ENCODE measurements around the gene MIEF1.

GRCh38 chr22:39494471-39495120, 7.5 kb upstream of the MIEF1 start:
- no peak for TF ChIP-seq CTCF (conservative IDR thresholded peaks at IDR 0.05; ENCODE audit: low read depth in 2 of 2)
- TF ChIP-seq JUNB (IDR thresholded peaks at IDR 0.05; ENCODE audit: unreplicated experiment) = no peak
- no peak for TF ChIP-seq EZH2 (IDR thresholded peaks at IDR 0.05; ENCODE audit: low read depth, unreplicated experiment)
- no peak for TF ChIP-seq ZNF331 (CRISPR knock-in tag; IDR thresholded peaks at IDR 0.05; ENCODE audit: low read depth)
- no peak for TF ChIP-seq POLR2AphosphoS5 (IDR thresholded peaks at IDR 0.05; ENCODE audit: low read depth)

All from GM23338 (cell line).